ENCODE measurements around the gene NUP210L. TPM values are rescaled to one million over a fixed set of nuclear protein-coding genes. Genes with fewer than 3 reads are reported as not detected.
A peak's percentile ranks its signal among the peaks of the same experiment; 100 is the strongest.

The NUP210L gene
- total and polyA plus RNA-seq, 2 of the 13 experiments (the other 11 are each of a cell fraction or from before 2014, with no cell fraction given), result not detected

GRCh38 chr1:153953859-153954365, 201.0 kb downstream of the NUP210L start (continued):
- no peak for TF ChIP-seq HNF1A (IDR thresholded peaks at IDR 0.05; ENCODE audit: low read depth)
- TF ChIP-seq HNF1A (CRISPR knock-in tag; IDR thresholded peaks at IDR 0.05; ENCODE audit: borderline replicate concordance), result no peak; the same call in 1 of the 2 replicates
- TF ChIP-seq UBTF (CRISPR knock-in tag; IDR thresholded peaks at IDR 0.05), result peak; percentile 34
- peak; percentile 80 for TF ChIP-seq HOMEZ (CRISPR knock-in tag; IDR thresholded peaks at IDR 0.05; ENCODE audit: low read depth)
- TF ChIP-seq POLR2A (IDR thresholded peaks at IDR 0.05; ENCODE audit: insufficient read depth in 1 of 2, low read depth in 2 of 2, low read length in 2 of 2), result peak in 1 of 2 experiments; percentile 44; a peak in 1 of 4 replicates
- TF ChIP-seq IRF2 (CRISPR knock-in tag; IDR thresholded peaks at IDR 0.05), result 0 out of 2 replicates have a peak, but pooled peaks have one; percentile 36
- TF ChIP-seq RARA (CRISPR knock-in tag; IDR thresholded peaks at IDR 0.05), result peak; percentile 42; the same call in 1 of the 2 replicates
- TF ChIP-seq MIER3 (CRISPR knock-in tag; IDR thresholded peaks at IDR 0.05; ENCODE audit: borderline replicate concordance), result peak; percentile 61; the same call in 1 of the 2 replicates
- no peak for TF ChIP-seq DZIP1 (CRISPR knock-in tag; IDR thresholded peaks at IDR 0.05)
- 0 out of 2 replicates have a peak, but pooled peaks have one; percentile 22 for TF ChIP-seq ERF (CRISPR knock-in tag; IDR thresholded peaks at IDR 0.05)
- TF ChIP-seq RNF219 (CRISPR knock-in tag; IDR thresholded peaks at IDR 0.05), result no peak
- TF ChIP-seq ETV5 (CRISPR knock-in tag; IDR thresholded peaks at IDR 0.05; ENCODE audit: borderline replicate concordance), result 0 out of 2 replicates have a peak, but pooled peaks have one; percentile 11
- TF ChIP-seq CHD4 (IDR thresholded peaks at IDR 0.05; ENCODE audit: borderline replicate concordance, low read length), result no peak; the same call in 1 of the 2 replicates
- no peak for TF ChIP-seq PRPF4 (IDR thresholded peaks at IDR 0.05; ENCODE audit: low read depth, low read length, poor library complexity, severe bottlenecking)
- TF ChIP-seq NPAS2 (CRISPR knock-in tag; IDR thresholded peaks at IDR 0.05; ENCODE audit: borderline replicate concordance), result no peak
- no peak for TF ChIP-seq ZNF576 (CRISPR knock-in tag; IDR thresholded peaks at IDR 0.05)

Data from HepG2 (cell line).